SK-N-SH (cell line): ENCODE data around the gene TMEM151A. TPM values are rescaled to one million over a fixed set of nuclear protein-coding genes. Genes with fewer than 3 reads are reported as not detected.

ENCODE experiments used
- CTCF ChIA-PET: fragments of 300-600, 350-600 bp; formaldehyde crosslinking; extraction: SDS; loops from one replicate; lab custom pipeline; 2021; lab: Yijun Ruan, JAX
- POLR2A ChIA-PET: fragments of 350-600 bp; sonication (Branson Sonifier 250); formaldehyde crosslinking; extraction: SDS; loops from one replicate; lab custom pipeline; 2020; ENCODE audit warnings: antibody characterized with exemption, inconsistent platforms; lab: Yijun Ruan, JAX
- DNase-seq: peaks from one replicate; pipeline ENCODE4 v3.0.0; 2012
- H2AFZ ChIP-seq: fragments of 200-600 bp; sonication (generic); 2 replicates; pipeline ENCODE4 v1.8.1; 2016; ENCODE audit warnings: antibody characterized with exemption, mild to moderate bottlenecking, low read depth
- H3F3A ChIP-seq: fragments of 200-600 bp; sonication (generic); replicated peaks from 2 replicates; pipeline ENCODE3; 2016; ENCODE audit warnings: antibody characterized with exemption, mild to moderate bottlenecking; ENCODE audit not compliant: insufficient read depth
- H3K27ac ChIP-seq, 2 experiments: fragments of 200-500 bp in 1 of 2; fragments of 200-600 bp in 1 of 2; sonication (Bioruptor generic) in 1 of 2; sonication (generic), shearing (Covaris generic) in 1 of 2; 2 replicates each; pipeline versions ENCODE4 v1.5.1 to v1.6.1; 2014 to 2016; ENCODE audit warnings: low read depth in 2 of 2, inconsistent platforms in 1 of 2, low read length in 1 of 2, mild to moderate bottlenecking in 1 of 2, mixed read lengths in 1 of 2
- H3K27me3 ChIP-seq: fragments of 200-600 bp; sonication (generic), shearing (Covaris generic); 2 replicates; pipeline ENCODE4 v1.6.1; 2016; ENCODE audit warnings: mixed run types; ENCODE audit not compliant: insufficient read depth
- H3K36me3 ChIP-seq, 2 experiments: fragments of 200-500 bp in 1 of 2; fragments of 200-600 bp in 1 of 2; sonication (Bioruptor generic) in 1 of 2; sonication (generic) in 1 of 2; replicated peaks in 1 of 2; 2 replicates each; pipeline versions ENCODE3 to v1.5.1; 2014 to 2016; ENCODE audit warnings: low read length in 1 of 2, mild to moderate bottlenecking in 1 of 2; ENCODE audit not compliant: insufficient read depth in 2 of 2, control insufficient read depth in 1 of 2
- H3K4me1 ChIP-seq, 2 experiments: fragments of 200-500 bp in 1 of 2; fragments of 200-600 bp in 1 of 2; sonication (Bioruptor generic) in 1 of 2; sonication (generic), shearing (Covaris generic) in 1 of 2; 2 replicates each; pipeline versions ENCODE4 v1.5.1 to v1.6.1; 2014 to 2016; ENCODE audit warnings: low read depth in 1 of 2, low read length in 1 of 2, mixed run types in 1 of 2; ENCODE audit not compliant: insufficient read depth in 2 of 2, control insufficient read depth in 1 of 2
- H3K4me2 ChIP-seq: fragments of 200-600 bp; sonication (generic), shearing (Covaris generic); 2 replicates; pipeline ENCODE4 v1.6.1; 2017; ENCODE audit warnings: mixed run types
- H3K4me3 ChIP-seq, 2 experiments: fragments of 200-500 bp in 1 of 2; fragments of 200-600 bp in 1 of 2; sonication (Bioruptor generic) in 1 of 2; sonication (generic), shearing (Covaris generic) in 1 of 2; 2 replicates each; pipeline versions ENCODE4 v1.5.1 to v1.8.1; 2014 to 2016; ENCODE audit warnings: low read depth in 2 of 2, inconsistent platforms in 1 of 2, low read length in 1 of 2, mild to moderate bottlenecking in 1 of 2, mixed read lengths in 1 of 2, moderate library complexity in 1 of 2
- H3K79me2 ChIP-seq: fragments of 200-600 bp; sonication (generic); 2 replicates; pipeline ENCODE4 v1.8.1; 2017; ENCODE audit warnings: mild to moderate bottlenecking; ENCODE audit not compliant: insufficient read depth
- H3K9ac ChIP-seq: fragments of 200-600 bp; sonication (generic); 2 replicates; pipeline ENCODE4 v1.6.1; 2017; ENCODE audit warnings: mixed run types
- H3K9me2 ChIP-seq: fragments of 200-600 bp; sonication (generic); 2 replicates; pipeline ENCODE4 v1.6.1; 2017; ENCODE audit warnings: mixed run types
- H3K9me3 ChIP-seq: fragments of 200-600 bp; sonication (generic); 2 replicates; pipeline ENCODE4 v1.6.1; 2017; ENCODE audit warnings: mixed run types, mild to moderate bottlenecking, moderate library complexity
- H4K20me1 ChIP-seq: fragments of 200-600 bp; sonication (generic); 2 replicates; pipeline ENCODE4 v1.6.1; 2017; ENCODE audit warnings: mild to moderate bottlenecking, mixed run types; ENCODE audit not compliant: insufficient read depth
- ELF1 ChIP-seq: IDR thresholded peaks from 2 replicates; pipeline ENCODE4 v1.4.0; 2012
- EP300 ChIP-seq, 2 experiments: IDR thresholded peaks; 2 replicates each; pipeline versions ENCODE4 v1.4.0 to v1.6.1; 2012; ENCODE audit warnings: borderline replicate concordance in 1 of 2, low read depth in 1 of 2, low read length in 1 of 2
- EZH2phosphoT487 ChIP-seq: fragments of 200-600 bp; sonication (generic); IDR thresholded peaks from 2 replicates; pipeline ENCODE4 v1.6.1; 2017; ENCODE audit warnings: low read depth, mixed run types, mild to moderate bottlenecking, antibody characterized with exemption, moderate library complexity, borderline replicate concordance
- FOSL2 ChIP-seq: IDR thresholded peaks from 2 replicates; pipeline ENCODE4 v1.4.0; 2012; ENCODE audit warnings: low read depth, mild to moderate bottlenecking, moderate library complexity, borderline replicate concordance
- FOXJ3 ChIP-seq: sonication (generic); formaldehyde crosslinking; IDR thresholded peaks from 2 replicates; pipeline ENCODE4 v1.5.1; 2020; ENCODE audit warnings: mild to moderate bottlenecking, missing genetic modification reagents
- GATA2 ChIP-seq: sonication (generic); formaldehyde crosslinking; IDR thresholded peaks from 2 replicates; pipeline ENCODE4 v1.5.0; 2020; ENCODE audit warnings: mild to moderate bottlenecking, missing genetic modification reagents
- JUND ChIP-seq: IDR thresholded peaks from 2 replicates; pipeline ENCODE4 v1.4.0; 2012
- MEF2A ChIP-seq: IDR thresholded peaks from 2 replicates; pipeline ENCODE4 v1.4.0; 2012; ENCODE audit warnings: low read depth, borderline replicate concordance
- RCOR1 ChIP-seq: fragments of 150-350 bp; IDR thresholded peaks from 2 replicates; pipeline ENCODE4 v1.6.1; 2017; ENCODE audit warnings: antibody characterized with exemption, low read length
- RFX5 ChIP-seq: IDR thresholded peaks from 2 replicates; pipeline ENCODE4 v1.6.1; 2012; ENCODE audit warnings: mild to moderate bottlenecking, improper control_type of control experiment, low read length
- RXRA ChIP-seq: IDR thresholded peaks from 2 replicates; pipeline ENCODE4 v1.4.0; 2012; ENCODE audit warnings: low read depth, mild to moderate bottlenecking, borderline replicate concordance
- SIN3A ChIP-seq: IDR thresholded peaks from 2 replicates; pipeline ENCODE4 v1.6.1; 2012; ENCODE audit warnings: low read depth, mild to moderate bottlenecking, low read length, moderate library complexity, borderline replicate concordance
- SMC3 ChIP-seq: IDR thresholded peaks from 2 replicates; pipeline ENCODE4 v1.6.1; 2012; ENCODE audit warnings: low read depth, low read length, improper control_type of control experiment
- TCF12 ChIP-seq: IDR thresholded peaks from 2 replicates; pipeline ENCODE4 v1.4.0; 2012
- USF2 ChIP-seq: fragments of 150-350 bp; IDR thresholded peaks from 2 replicates; pipeline ENCODE4 v1.6.1; 2017; ENCODE audit warnings: antibody characterized with exemption, low read length, low read depth, borderline replicate concordance
- ZBTB33 ChIP-seq: IDR thresholded peaks from 2 replicates; pipeline ENCODE4 v1.4.0; 2012; ENCODE audit warnings: low read depth, borderline replicate concordance
- WGBS: methylation state at CpG from one replicate; pipeline ENCODE4 v1.1.6; 2017; ENCODE audit warnings: low lambda C conversion rate; 5-methylcytosine and 5-hydroxymethylcytosine counted together
- polyA plus RNA-seq, 3 experiments: library from polyadenylated mRNA; depleted of rRNA; stranded (reverse); fragments of >200 nt; gene quantifications; 2 replicates each; pipeline ENCODE4 v1.2.3, GENCODE V29; 2012
- TF ChIP-seq, protein P1 (sequence below): fragments of 150-350 bp; IDR thresholded peaks from 2 replicates; pipeline ENCODE4 v1.6.1; 2016; ENCODE audit warnings: mild to moderate bottlenecking, low read depth, low read length
- TF ChIP-seq, protein P2 (sequence below): fragments of 200-600 bp; sonication (generic); IDR thresholded peaks from 2 replicates; pipeline ENCODE4 v1.6.1; 2017; ENCODE audit warnings: antibody characterized with exemption, mild to moderate bottlenecking, moderate library complexity

TMEM151A gene
- polyA plus RNA-seq, 1 of the 3 experiments (the other 2 are of a cell fraction): 0.35 TPM

DNA sequence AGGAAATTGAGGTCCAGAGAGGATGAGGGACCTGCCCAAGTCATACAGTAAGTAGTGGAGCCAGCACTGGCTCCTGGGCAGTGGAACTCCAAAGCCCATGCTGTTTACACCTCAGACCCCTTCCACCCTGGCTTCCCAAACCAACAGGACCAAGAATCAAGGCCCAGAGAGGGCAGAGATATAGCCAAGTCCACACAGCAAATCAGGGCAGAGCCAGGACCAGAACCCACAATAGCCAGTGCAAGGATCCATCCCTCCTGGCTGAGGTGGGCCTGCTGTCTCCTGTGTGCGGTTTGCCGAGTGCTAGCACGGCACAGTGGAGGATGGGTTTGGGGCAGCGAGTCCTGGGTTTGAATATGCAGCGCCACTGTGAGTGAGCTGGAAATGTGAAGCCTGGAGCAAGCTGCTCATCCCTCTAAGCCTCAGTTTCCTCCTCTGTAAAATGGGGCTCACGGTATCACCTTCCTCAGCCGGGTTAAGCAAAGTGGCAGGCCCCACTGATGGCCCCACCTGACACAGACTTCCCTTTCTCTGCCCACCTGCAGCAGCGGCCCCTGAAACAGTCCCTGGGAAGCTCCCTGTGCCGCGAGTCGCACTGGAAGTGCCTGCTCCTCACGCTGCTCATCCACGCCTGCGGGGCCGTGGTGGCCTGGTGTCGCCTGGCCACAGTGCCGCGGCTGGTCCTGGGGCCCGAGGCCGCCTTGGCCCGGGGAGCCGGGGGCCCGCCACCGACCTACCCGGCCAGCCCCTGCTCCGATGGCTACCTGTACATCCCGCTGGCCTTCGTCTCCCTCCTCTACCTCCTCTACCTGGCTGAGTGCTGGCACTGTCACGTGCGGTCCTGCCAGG lies 2.3 kb downstream of the TMEM151A start:
- 81% methylated on average over 11 of the region's 30 CpGs for WGBS
- ChIA-PET POLR2A (no interaction called here), CTCF (interaction anchor here (0.7 to 2.3 kb wide), 3 partner anchors 17 to 71 kb away, joined by 3 to 11 read pairs (median 3); no protein-coding TSS in a partner anchor)
- Histone ChIP-seq H4K20me1 (no peaks in the 10 kb centered on the region), H3K9ac (no peak overlapping the region), H3K27ac (no peak overlapping the region), H3F3A (peaks cover 9% of the 10 kb centered on the region), H3K36me3 (no peaks in the 10 kb centered on the region), H3K4me1 (peaks cover 7 to 19% of the 10 kb centered on the region in 2 experiments; a peak in 2 of 4 replicates), H3K9me2 (no peaks in the 10 kb centered on the region), H3K79me2 (no peaks in the 10 kb centered on the region), H3K27me3 (no peaks in the 10 kb centered on the region), H3K4me2 (no peak overlapping the region), H2AFZ (no peak overlapping the region), H3K9me3 (no peaks in the 10 kb centered on the region), H3K4me3 (no peak overlapping the region)
- no peak for DNase-seq
- TF ChIP-seq, protein P1, sequence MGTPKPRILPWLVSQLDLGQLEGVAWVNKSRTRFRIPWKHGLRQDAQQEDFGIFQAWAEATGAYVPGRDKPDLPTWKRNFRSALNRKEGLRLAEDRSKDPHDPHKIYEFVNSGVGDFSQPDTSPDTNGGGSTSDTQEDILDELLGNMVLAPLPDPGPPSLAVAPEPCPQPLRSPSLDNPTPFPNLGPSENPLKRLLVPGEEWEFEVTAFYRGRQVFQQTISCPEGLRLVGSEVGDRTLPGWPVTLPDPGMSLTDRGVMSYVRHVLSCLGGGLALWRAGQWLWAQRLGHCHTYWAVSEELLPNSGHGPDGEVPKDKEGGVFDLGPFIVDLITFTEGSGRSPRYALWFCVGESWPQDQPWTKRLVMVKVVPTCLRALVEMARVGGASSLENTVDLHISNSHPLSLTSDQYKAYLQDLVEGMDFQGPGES: no peak
- no peak for TF ChIP-seq EZH2phosphoT487
- TF ChIP-seq FOXJ3 (CRISPR knock-in tag): no peak
- TF ChIP-seq ZBTB33: no peak
- TF ChIP-seq MEF2A: no peak
- no peak for TF ChIP-seq RCOR1
- TF ChIP-seq RXRA: no peak
- TF ChIP-seq, protein P2, sequence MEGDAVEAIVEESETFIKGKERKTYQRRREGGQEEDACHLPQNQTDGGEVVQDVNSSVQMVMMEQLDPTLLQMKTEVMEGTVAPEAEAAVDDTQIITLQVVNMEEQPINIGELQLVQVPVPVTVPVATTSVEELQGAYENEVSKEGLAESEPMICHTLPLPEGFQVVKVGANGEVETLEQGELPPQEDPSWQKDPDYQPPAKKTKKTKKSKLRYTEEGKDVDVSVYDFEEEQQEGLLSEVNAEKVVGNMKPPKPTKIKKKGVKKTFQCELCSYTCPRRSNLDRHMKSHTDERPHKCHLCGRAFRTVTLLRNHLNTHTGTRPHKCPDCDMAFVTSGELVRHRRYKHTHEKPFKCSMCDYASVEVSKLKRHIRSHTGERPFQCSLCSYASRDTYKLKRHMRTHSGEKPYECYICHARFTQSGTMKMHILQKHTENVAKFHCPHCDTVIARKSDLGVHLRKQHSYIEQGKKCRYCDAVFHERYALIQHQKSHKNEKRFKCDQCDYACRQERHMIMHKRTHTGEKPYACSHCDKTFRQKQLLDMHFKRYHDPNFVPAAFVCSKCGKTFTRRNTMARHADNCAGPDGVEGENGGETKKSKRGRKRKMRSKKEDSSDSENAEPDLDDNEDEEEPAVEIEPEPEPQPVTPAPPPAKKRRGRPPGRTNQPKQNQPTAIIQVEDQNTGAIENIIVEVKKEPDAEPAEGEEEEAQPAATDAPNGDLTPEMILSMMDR: no peak
- TF ChIP-seq USF2: no peak
- no peak for TF ChIP-seq EP300 (IDR thresholded peaks at IDR 0.05; ENCODE audit: borderline replicate concordance in 1 of 2, low read depth in 1 of 2, low read length in 1 of 2)
- TF ChIP-seq GATA2 (CRISPR knock-in tag): no peak
- TF ChIP-seq RFX5: no peak
- TF ChIP-seq SIN3A: no peak
- TF ChIP-seq ELF1: no peak
- no peak for TF ChIP-seq JUND
- no peak for TF ChIP-seq SMC3
- no peak for TF ChIP-seq TCF12
- no peak for TF ChIP-seq FOSL2
